ENCODE measurements around the gene CAPN15. TPM values are rescaled to one million over a fixed set of nuclear protein-coding genes. Genes with fewer than 3 reads are reported as not detected.

Gene CAPN15
- total and polyA plus RNA-seq, 2 experiments from 2014 or later = 5.4 to 68.0 TPM

- no peak for TF ChIP-seq EZH2phosphoT487 (IDR thresholded peaks at IDR 0.05; ENCODE audit: insufficient read depth, low read depth)
- TF ChIP-seq EZH2 (IDR thresholded peaks at IDR 0.05; ENCODE audit: insufficient read depth, poor library complexity, severe bottlenecking) = no peak
- no peaks in the 10 kb centered on the region for H4K20me1 ChIP-seq (ENCODE audit: insufficient read depth)
- in situ Hi-C loops (cut with MboI) = no loop called here
- no peak overlapping the region for H3K27ac ChIP-seq
- no peaks in the 10 kb centered on the region for H3K27me3 ChIP-seq (replicated peaks; ENCODE audit: insufficient read depth)
- peaks cover 17% of the 10 kb centered on the region; the same call in 1 of the 2 replicates for H3K79me2 ChIP-seq (ENCODE audit: insufficient read depth)
- H3K9ac ChIP-seq = no peak overlapping the region
- H3K4me1 ChIP-seq (ENCODE audit: insufficient read depth) = peaks cover 17% of the 10 kb centered on the region
- H2AFZ ChIP-seq = no peak overlapping the region
- no peaks in the 10 kb centered on the region for H3K9me2 ChIP-seq (ENCODE audit: insufficient read depth)
- H3K9me3 ChIP-seq (ENCODE audit: low read depth) = no peaks in the 10 kb centered on the region
- DNase-seq = no peak
- no peak overlapping the region for H3K4me3 ChIP-seq
- H3K4me2 ChIP-seq (ENCODE audit: unreplicated experiment) = no peak overlapping the region
- 92 to 94% methylated on average over 15 to 34 of the region's 35 CpGs for WGBS, 2 experiments (ENCODE audit: low coverage in 1 of 2, low lambda C conversion rate in 2 of 2, missing lambda C conversion rate in 2 of 2)
- no peaks in the 10 kb centered on the region for H3F3A ChIP-seq (ENCODE audit: insufficient read depth)
- H3K36me3 ChIP-seq (ENCODE audit: low read depth) = no peaks in the 10 kb centered on the region
Observed at GRCh38 chr16:552171-552570, 24.7 kb downstream of the CAPN15 start.

GRCh38 chr16:553601-554296, 26.2 kb downstream of the CAPN15 start:
- Histone ChIP-seq H3K36me3 (ENCODE audit: low read depth) (no peaks in the 10 kb centered on the region), H3K4me3 (no peak overlapping the region), H2AFZ (no peak overlapping the region), H3K4me1 (ENCODE audit: insufficient read depth) (peaks cover 17% of the 10 kb centered on the region), H4K20me1 (ENCODE audit: insufficient read depth) (no peaks in the 10 kb centered on the region), H3K79me2 (ENCODE audit: insufficient read depth) (0 out of 2 replicates have a peak, but pooled peaks cover 1% of the 10 kb centered on the region), H3K9ac (peak overlapping the region; percentile 78; the same call in 1 of the 2 replicates), H3K27ac (peak overlapping the region; percentile 86), H3K4me2 (ENCODE audit: unreplicated experiment) (peak overlapping the region; percentile 75), H3K9me3 (ENCODE audit: low read depth) (no peaks in the 10 kb centered on the region), H3K9me2 (ENCODE audit: insufficient read depth) (no peaks in the 10 kb centered on the region), H3K27me3 (replicated peaks; ENCODE audit: insufficient read depth) (no peaks in the 10 kb centered on the region), H3F3A (ENCODE audit: insufficient read depth) (no peaks in the 10 kb centered on the region)
- TF ChIP-seq EZH2 (IDR thresholded peaks at IDR 0.05; ENCODE audit: insufficient read depth, poor library complexity, severe bottlenecking) = no peak
- TF ChIP-seq EZH2phosphoT487 (IDR thresholded peaks at IDR 0.05; ENCODE audit: insufficient read depth, low read depth) = no peak
- 96% methylated on average over 17 to 25 of the region's 33 CpGs for WGBS, 2 experiments (ENCODE audit: low coverage in 1 of 2, low lambda C conversion rate in 2 of 2, missing lambda C conversion rate in 2 of 2)
- no peak for DNase-seq
- in situ Hi-C loops (cut with MboI) = no loop called here

- in situ Hi-C loops (cut with MboI) = no loop called here
Observed at GRCh38 chr16:554297-554621, 26.7 kb downstream of the CAPN15 start.

GRCh38 chr16:554640-555365, 27.3 kb downstream of the CAPN15 start:
- Histone ChIP-seq H3K36me3 (ENCODE audit: low read depth) (no peaks in the 10 kb centered on the region), H3K27me3 (replicated peaks; ENCODE audit: insufficient read depth) (peaks cover 8% of the 10 kb centered on the region; the same call in 1 of the 2 replicates), H4K20me1 (ENCODE audit: insufficient read depth) (no peaks in the 10 kb centered on the region), H3K79me2 (ENCODE audit: insufficient read depth) (no peaks in the 10 kb centered on the region), H3F3A (ENCODE audit: insufficient read depth) (no peaks in the 10 kb centered on the region), H2AFZ (peak overlapping the region; percentile 43; the same call in 1 of the 2 replicates), H3K9ac (peak overlapping the region; percentile 78), H3K4me2 (ENCODE audit: unreplicated experiment) (peak overlapping the region; percentile 75), H3K9me2 (ENCODE audit: insufficient read depth) (no peaks in the 10 kb centered on the region), H3K4me1 (ENCODE audit: insufficient read depth) (peaks cover 17% of the 10 kb centered on the region), H3K4me3 (peak overlapping the region; percentile 63), H3K27ac (peak overlapping the region; percentile 86), H3K9me3 (ENCODE audit: low read depth) (no peaks in the 10 kb centered on the region)
- in situ Hi-C loops (cut with MboI) = no loop called here
- TF ChIP-seq EZH2phosphoT487 (IDR thresholded peaks at IDR 0.05; ENCODE audit: insufficient read depth, low read depth) (no peak), EZH2 (IDR thresholded peaks at IDR 0.05; ENCODE audit: insufficient read depth, poor library complexity, severe bottlenecking) (no peak)
- peak; percentile 92 for DNase-seq
- 4 to 6% methylated on average over 48 to 53 of the region's 54 CpGs for WGBS, 2 experiments (ENCODE audit: low coverage in 1 of 2, low lambda C conversion rate in 2 of 2, missing lambda C conversion rate in 2 of 2)

More at GRCh38 chr16:554297-554621, 26.7 kb downstream of the CAPN15 start:
- Histone ChIP-seq H3K9me3 (ENCODE audit: low read depth) (no peaks in the 10 kb centered on the region), H3K4me2 (ENCODE audit: unreplicated experiment) (peak overlapping the region; percentile 75), H3K9ac (peak overlapping the region; percentile 78), H4K20me1 (ENCODE audit: insufficient read depth) (no peaks in the 10 kb centered on the region), H3K9me2 (ENCODE audit: insufficient read depth) (no peaks in the 10 kb centered on the region), H3K27ac (peak overlapping the region; percentile 86), H3K27me3 (replicated peaks; ENCODE audit: insufficient read depth) (peaks cover 3% of the 10 kb centered on the region; the same call in 1 of the 2 replicates), H3F3A (ENCODE audit: insufficient read depth) (no peaks in the 10 kb centered on the region), H3K4me3 (peak overlapping the region; percentile 63; the same call in 1 of the 2 replicates), H3K36me3 (ENCODE audit: low read depth) (no peaks in the 10 kb centered on the region), H3K4me1 (ENCODE audit: insufficient read depth) (peaks cover 17% of the 10 kb centered on the region), H3K79me2 (ENCODE audit: insufficient read depth) (no peaks in the 10 kb centered on the region), H2AFZ (no peak overlapping the region)
- no peak for DNase-seq
- 58 to 67% methylated on average over 6 to 11 of the region's 11 CpGs for WGBS, 2 experiments (ENCODE audit: low coverage in 1 of 2, low lambda C conversion rate in 2 of 2, missing lambda C conversion rate in 2 of 2)
- TF ChIP-seq EZH2phosphoT487 (IDR thresholded peaks at IDR 0.05; ENCODE audit: insufficient read depth, low read depth) (no peak), EZH2 (IDR thresholded peaks at IDR 0.05; ENCODE audit: insufficient read depth, poor library complexity, severe bottlenecking) (no peak)
